Neural cell (in vitro differentiated cells): ENCODE data around the gene PWWP2B.

Experiments used
- CTCF ChIP-seq: fragments of 450-650 bp; IDR thresholded peaks from 2 replicates; pipeline ENCODE4 v1.5.1; 2014; ENCODE audit warnings: antibody characterized with exemption, mild to moderate bottlenecking, moderate library complexity; ENCODE audit not compliant: poor library complexity, severe bottlenecking
- EP300 ChIP-seq: fragments of 450-650 bp; conservative IDR thresholded peaks from 2 replicates; pipeline ENCODE4 v1.6.1; 2014; ENCODE audit warnings: antibody characterized with exemption, mild to moderate bottlenecking, moderate library complexity; ENCODE audit not compliant: poor library complexity, severe bottlenecking
- EZH2 ChIP-seq: fragments of 200-600, 300-800 bp; shearing (Covaris generic), sonication (generic); IDR thresholded peaks from 2 replicates; pipeline ENCODE4 v1.6.1; 2014; ENCODE audit warnings: antibody characterized with exemption, low read length, borderline replicate concordance, mild to moderate bottlenecking; ENCODE audit not compliant: insufficient read depth, poor library complexity, severe bottlenecking
- MXI1 ChIP-seq: fragments of 450-650 bp; conservative IDR thresholded peaks from 2 replicates; pipeline ENCODE4 v1.6.1; 2014; ENCODE audit warnings: antibody characterized with exemption, mild to moderate bottlenecking; ENCODE audit not compliant: poor library complexity, severe bottlenecking
- POLR2AphosphoS5 ChIP-seq: IDR thresholded peaks from 2 replicates; pipeline ENCODE4 v1.6.1; 2012
- RAD21 ChIP-seq: fragments of 450-650 bp; conservative IDR thresholded peaks from 2 replicates; pipeline ENCODE4 v1.6.1; 2014; ENCODE audit warnings: antibody characterized with exemption, mild to moderate bottlenecking, moderate library complexity
- REST ChIP-seq: IDR thresholded peaks from 2 replicates; pipeline ENCODE4 v1.6.1; 2012; ENCODE audit warnings: borderline replicate concordance
- SMC3 ChIP-seq: fragments of 450-650 bp; conservative IDR thresholded peaks from 2 replicates; pipeline ENCODE4 v1.6.1; 2014; ENCODE audit warnings: antibody characterized with exemption, mild to moderate bottlenecking, moderate library complexity; ENCODE audit not compliant: poor library complexity
- TAF1 ChIP-seq: IDR thresholded peaks from 2 replicates; pipeline ENCODE4 v1.6.1; 2012; ENCODE audit warnings: low read depth

GRCh38 chr10:132444877-132445351 is 47.9 kb downstream of the PWWP2B start:
- TF ChIP-seq CTCF (no peak), EP300 (no peak), RAD21 (no peak), EZH2 (no peak), POLR2AphosphoS5 (no peak), REST (no peak), SMC3 (no peak), MXI1 (no peak), TAF1 (no peak)
